ENCODE results near the gene PNPLA2. TPM values are rescaled to one million over a fixed set of nuclear protein-coding genes. Genes with fewer than 3 reads are reported as not detected.

Gene PNPLA2
- total RNA-seq, 1 donor from 2014 or later, result 143 TPM

- TF ChIP-seq CTCF (IDR thresholded peaks at IDR 0.05), result no peak
- Histone ChIP-seq H3K27me3 (no peaks in the 10 kb centered on the region), H3K4me1 (peaks cover 11% of the 10 kb centered on the region), H3K36me3 (no peaks in the 10 kb centered on the region), H3K4me3 (no peak overlapping the region), H3K27ac (no peak overlapping the region), H3K9me3 (no peaks in the 10 kb centered on the region)
- intact Hi-C loops (cut with DNase I), result no loop called here
- DNase-seq, result no peak
- no peak for ATAC-seq
Measured at GRCh38 chr11:853682-854448, 35.2 kb downstream of the PNPLA2 start.

GRCh38 chr11:854601-855329, 36.1 kb downstream of the PNPLA2 start:
- intact Hi-C loops (cut with DNase I), result no loop called here
- no peak for ATAC-seq
- Histone ChIP-seq H3K4me3 (no peak overlapping the region), H3K36me3 (no peaks in the 10 kb centered on the region), H3K27me3 (no peaks in the 10 kb centered on the region), H3K4me1 (peaks cover 9% of the 10 kb centered on the region), H3K9me3 (no peaks in the 10 kb centered on the region), H3K27ac (no peak overlapping the region)
- no peak for TF ChIP-seq CTCF (IDR thresholded peaks at IDR 0.05)
- DNase-seq, result no peak

DNA sequence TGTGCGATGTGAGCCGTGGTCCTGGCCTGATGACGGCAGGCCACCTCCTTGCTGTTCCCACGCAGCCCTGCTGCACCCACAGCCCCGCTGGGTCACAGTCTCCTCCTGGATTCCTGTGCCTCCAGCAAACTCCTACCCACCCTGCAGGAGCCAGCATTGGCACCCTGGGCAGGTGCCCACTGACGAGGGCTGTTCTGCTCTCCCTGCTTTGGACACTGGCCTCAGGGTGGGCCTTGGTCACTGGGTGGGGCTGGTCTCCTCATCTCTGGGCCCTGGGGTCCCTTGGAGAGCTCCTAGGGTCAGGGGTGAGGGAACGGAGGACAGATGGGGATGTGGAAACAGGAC, 36.6 kb downstream of the PNPLA2 start:
- Histone ChIP-seq H3K9me3 (no peaks in the 10 kb centered on the region), H3K4me3 (no peak overlapping the region), H3K36me3 (no peaks in the 10 kb centered on the region), H3K27ac (no peak overlapping the region), H3K4me1 (peaks cover 8% of the 10 kb centered on the region), H3K27me3 (no peaks in the 10 kb centered on the region)
- no peak for TF ChIP-seq CTCF (IDR thresholded peaks at IDR 0.05)
- ATAC-seq, result no peak
- DNase-seq, result no peak
- intact Hi-C loops (cut with DNase I), result no loop called here

DNA sequence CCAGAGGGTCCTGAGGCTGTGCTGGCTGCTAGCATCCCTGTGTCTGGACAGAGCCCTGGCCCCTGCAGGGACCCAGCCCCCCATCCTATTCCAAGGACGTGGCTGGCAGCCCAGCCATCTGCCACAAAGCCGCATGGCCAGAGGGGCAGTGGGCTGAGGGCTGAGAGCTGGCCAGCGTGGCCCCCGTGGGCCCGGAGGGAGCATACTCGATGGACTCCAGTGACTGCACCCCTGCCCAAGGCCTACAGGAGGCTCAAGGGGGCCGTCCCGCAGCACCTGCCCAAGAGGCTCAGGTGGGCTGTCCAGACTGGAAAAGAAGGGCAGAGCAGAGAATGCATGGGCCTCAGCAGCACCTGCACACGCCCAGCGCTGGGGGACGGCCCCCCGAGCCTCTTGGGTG, 37.1 kb downstream of the PNPLA2 start:
- H3K4me1 ChIP-seq, result peaks cover 6% of the 10 kb centered on the region
- H3K27ac ChIP-seq, result no peak overlapping the region
- H3K27me3 ChIP-seq, result no peaks in the 10 kb centered on the region
- no peak overlapping the region for H3K4me3 ChIP-seq
- no peaks in the 10 kb centered on the region for H3K36me3 ChIP-seq
- no peak for ATAC-seq
- intact Hi-C loops (cut with DNase I), result no loop called here
- no peak for TF ChIP-seq CTCF (IDR thresholded peaks at IDR 0.05)
- no peak for DNase-seq
- no peaks in the 10 kb centered on the region for H3K9me3 ChIP-seq

- no peak for DNase-seq
- intact Hi-C loops (cut with DNase I), result no loop called here
- ATAC-seq, result no peak
- Histone ChIP-seq H3K9me3 (no peaks in the 10 kb centered on the region), H3K27ac (no peak overlapping the region), H3K4me1 (peaks cover 6% of the 10 kb centered on the region), H3K36me3 (no peaks in the 10 kb centered on the region), H3K4me3 (no peak overlapping the region), H3K27me3 (no peaks in the 10 kb centered on the region)
- no peak for TF ChIP-seq CTCF (IDR thresholded peaks at IDR 0.05)
Measured at GRCh38 chr11:856397-856796, 37.7 kb downstream of the PNPLA2 start.

Measured in upper lobe of right lung (tissue), 1 donor.